GM21786 (cell line): ENCODE data around the gene OLFM1.

Experiments
- ATAC-seq: cut with Tn5 transposase; IDR thresholded peaks from one replicate; pipeline ENCODE4 v1.9.1; 2021; ENCODE audit not compliant: unreplicated experiment

OLFM1 gene

GRCh38 chr9:135130207-135130976 is 42.9 kb downstream of the OLFM1 start:
- ATAC-seq: no peak

GRCh38 chr9:135131488-135131887 is 44.0 kb downstream of the OLFM1 start:
- ATAC-seq: no peak

- ATAC-seq: no peak
Measured at GRCh38 chr9:135132008-135132407, 44.5 kb downstream of the OLFM1 start.

GRCh38 chr9:135134268-135135022 is 47.0 kb downstream of the OLFM1 start:
- no peak for ATAC-seq

- ATAC-seq: no peak
Measured at GRCh38 chr9:135135171-135135928, 47.9 kb downstream of the OLFM1 start.

- ATAC-seq: no peak
Measured at GRCh38 chr9:135135929-135136315, 48.5 kb downstream of the OLFM1 start.

GRCh38 chr9:135136481-135136880 is 49.0 kb downstream of the OLFM1 start:
- no peak for ATAC-seq

- ATAC-seq: no peak
Measured at GRCh38 chr9:135136991-135137832, 49.7 kb downstream of the OLFM1 start.

GRCh38 chr9:135138078-135138855 is 50.8 kb downstream of the OLFM1 start:
- ATAC-seq: no peak

GRCh38 chr9:135139366-135139959 is 52.0 kb downstream of the OLFM1 start:
- no peak for ATAC-seq

GRCh38 chr9:135141183-135141774 is 53.8 kb downstream of the OLFM1 start:
- no peak for ATAC-seq

GRCh38 chr9:135144581-135145170 is 57.2 kb downstream of the OLFM1 start:
- ATAC-seq: no peak

GRCh38 chr9:135145312-135145711 is 57.8 kb downstream of the OLFM1 start:
- ATAC-seq: no peak

GRCh38 chr9:135146241-135146640 is 58.8 kb downstream of the OLFM1 start:
- no peak for ATAC-seq

GRCh38 chr9:135146766-135147473 is 59.5 kb downstream of the OLFM1 start:
- no peak for ATAC-seq

- ATAC-seq: no peak
Measured at GRCh38 chr9:135147474-135147805, 60.0 kb downstream of the OLFM1 start.

- no peak for ATAC-seq
Measured at GRCh38 chr9:135147938-135148337, 60.5 kb downstream of the OLFM1 start.

GRCh38 chr9:135148386-135148785 is 60.9 kb downstream of the OLFM1 start:
- ATAC-seq: no peak
